Measurements from ENCODE around the gene SUN3. TPM values are rescaled to one million over a fixed set of nuclear protein-coding genes. Genes with fewer than 3 reads are reported as not detected.

The SUN3 gene
- total RNA-seq, 1 experiment from 2014 or later, result not detected

- no peak for DNase-seq
- Histone ChIP-seq H3K27me3 (ENCODE audit: insufficient read depth, low read length) (peaks cover 19% of the 10 kb centered on the region; the same call in 1 of the 2 replicates), H4K20me1 (ENCODE audit: control insufficient read depth, insufficient read depth, insufficient read length) (no peaks in the 10 kb centered on the region), H3K23me2 (ENCODE audit: insufficient read length, low read depth, low read length, poor library complexity, severe bottlenecking) (peaks cover 13% of the 10 kb centered on the region), H3K18ac (ENCODE audit: insufficient read length, low read depth, low read length) (no peak overlapping the region), H3K4me2 (ENCODE audit: insufficient read depth, insufficient read length, low read length) (peak overlapping the region; percentile 43), H2AK5ac (ENCODE audit: insufficient read length, low read length) (no peak overlapping the region), H2BK12ac (ENCODE audit: insufficient read length, low read depth, low read length) (no peak overlapping the region), H3K9ac (ENCODE audit: extremely low read depth, insufficient read length, low read length) (no peak overlapping the region), H3K23ac (ENCODE audit: insufficient read length, low read depth, low read length) (no peak overlapping the region), H3K56ac (ENCODE audit: insufficient read length, low read depth, low read length) (no peak overlapping the region), H2BK120ac (ENCODE audit: low read depth, low read length, poor library complexity, severe bottlenecking) (no peak overlapping the region), H3K79me1 (ENCODE audit: insufficient read depth, low read depth, low read length, poor library complexity, severe bottlenecking) (no peaks in the 10 kb centered on the region), H4K5ac (ENCODE audit: insufficient read length, low read depth, low read length) (no peak overlapping the region), H3K4ac (ENCODE audit: low read depth, low read length) (no peak overlapping the region), H3K14ac (ENCODE audit: insufficient read depth, low read length) (no peak overlapping the region), H3K27ac (ENCODE audit: insufficient read length, low read depth, low read length) (peak overlapping the region; percentile 42), H2BK15ac (ENCODE audit: low read depth, low read length) (no peak overlapping the region), H3T11ph (ENCODE audit: low read length) (no peak overlapping the region), H4K8ac (replicated peaks; ENCODE audit: insufficient read length, low read depth, low read length) (no peak overlapping the region), H2AFZ (ENCODE audit: low read length) (no peak overlapping the region), H3K9me3 (ENCODE audit: control insufficient read depth, low read depth, low read length) (no peaks in the 10 kb centered on the region), H4K91ac (ENCODE audit: insufficient read length, low read depth, low read length) (no peak overlapping the region), H2BK5ac (ENCODE audit: insufficient read length, low read length) (no peak overlapping the region), H3K79me2 (ENCODE audit: insufficient read depth, low read length) (no peaks in the 10 kb centered on the region), H2BK20ac (ENCODE audit: low read depth, low read length, poor library complexity, severe bottlenecking) (no peak overlapping the region), H3K4me1 (ENCODE audit: insufficient read depth, low read length) (peaks cover 13% of the 10 kb centered on the region; the same call in 1 of the 2 replicates)
- Mint-ChIP-seq H3K9me3 (no peaks in the 10 kb centered on the region), H3K27me3 (ENCODE audit: low read depth) (peaks cover 41% of the 10 kb centered on the region), H3K27ac (peak overlapping the region; percentile 63 to 89 (median 73); a peak in 5 of 7 replicates), H3K4me3 (peak overlapping the region; percentile 18 to 36), H3K4me1 (peaks cover 61 to 68% of the 10 kb centered on the region in 2 experiments), H3K36me3 (ENCODE audit: insufficient read depth in 1 of 3, low read depth in 3 of 3) (no peaks in the 10 kb centered on the region)
- TF ChIP-seq CTCF (conservative IDR thresholded peaks at IDR 0.05), result no peak
- WGBS (ENCODE audit: extremely low coverage, insufficient read length, low lambda C conversion rate), result no CpG with 5 or more reads among the region's 5 CpGs
Measured at GRCh38 chr7:48038815-48039506, 10.1 kb upstream of the SUN3 start.
